Measurements from ENCODE around the gene NOS2.

- TF ChIP-seq CTCF (IDR thresholded peaks at IDR 0.05) (no peak), POLR2AphosphoS5 (IDR thresholded peaks at IDR 0.05) (no peak), POLR2A (IDR thresholded peaks at IDR 0.05) (no peak)
These were observed 3.8 kb upstream of the NOS2 start for GRCh38 chr17:27804113-27804512.

Measured in gastroesophageal sphincter (tissue), 3 donors.